ENCODE data around the gene SGCA.

The SGCA gene

GRCh38 chr17:50165867-50166517 lies at the start of gene SGCA:
Gene SGCA, plus strand, starts transcription at chr17:50166005. Its CDS starts 36 bp downstream, at chr17:50166041.
- DNase-seq = no peak

- DNase-seq = peak; percentile 66
Measured at GRCh38 chr17:50117202-50118051, 48.4 kb upstream of the SGCA start.

DNA sequence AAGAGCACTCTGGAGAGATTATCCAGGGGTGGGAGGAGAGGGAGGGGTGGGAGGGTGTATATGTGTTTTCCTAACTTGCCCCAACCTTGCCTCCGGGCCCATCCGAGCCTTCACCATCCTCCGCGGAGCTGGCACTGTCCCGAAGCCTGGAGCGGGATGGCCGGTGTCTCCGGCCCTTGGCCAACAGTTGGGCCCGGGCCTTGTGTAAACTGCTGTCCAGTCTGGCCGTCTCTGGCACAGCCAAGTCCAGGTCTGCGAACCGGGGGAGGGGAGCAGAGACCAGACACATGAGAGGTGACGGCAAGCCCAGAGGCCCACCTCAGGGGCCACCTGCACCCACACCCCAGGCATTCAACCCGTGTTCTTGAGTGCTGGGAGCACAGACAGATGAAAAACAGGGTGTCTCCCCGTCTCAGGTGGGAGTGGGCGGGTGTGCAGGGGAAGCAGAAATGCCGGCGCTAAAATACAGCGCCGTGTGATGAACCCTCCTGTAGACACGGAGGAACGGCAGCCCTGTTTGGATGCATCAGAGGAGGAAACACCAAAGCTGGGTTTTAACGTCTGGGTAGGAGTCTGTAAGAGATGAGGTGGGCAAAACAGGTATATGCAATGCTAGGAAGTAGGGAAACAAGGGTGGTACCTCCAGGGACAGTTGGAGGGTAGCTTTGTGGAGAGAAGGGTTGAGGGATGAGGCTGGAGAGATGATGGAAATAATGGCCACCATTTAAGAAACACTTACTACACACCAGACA lies 47.6 kb upstream of the SGCA start:
- no peak for DNase-seq

- DNase-seq = no peak
Measured at GRCh38 chr17:50118828-50119218, 47.0 kb upstream of the SGCA start.

DNA sequence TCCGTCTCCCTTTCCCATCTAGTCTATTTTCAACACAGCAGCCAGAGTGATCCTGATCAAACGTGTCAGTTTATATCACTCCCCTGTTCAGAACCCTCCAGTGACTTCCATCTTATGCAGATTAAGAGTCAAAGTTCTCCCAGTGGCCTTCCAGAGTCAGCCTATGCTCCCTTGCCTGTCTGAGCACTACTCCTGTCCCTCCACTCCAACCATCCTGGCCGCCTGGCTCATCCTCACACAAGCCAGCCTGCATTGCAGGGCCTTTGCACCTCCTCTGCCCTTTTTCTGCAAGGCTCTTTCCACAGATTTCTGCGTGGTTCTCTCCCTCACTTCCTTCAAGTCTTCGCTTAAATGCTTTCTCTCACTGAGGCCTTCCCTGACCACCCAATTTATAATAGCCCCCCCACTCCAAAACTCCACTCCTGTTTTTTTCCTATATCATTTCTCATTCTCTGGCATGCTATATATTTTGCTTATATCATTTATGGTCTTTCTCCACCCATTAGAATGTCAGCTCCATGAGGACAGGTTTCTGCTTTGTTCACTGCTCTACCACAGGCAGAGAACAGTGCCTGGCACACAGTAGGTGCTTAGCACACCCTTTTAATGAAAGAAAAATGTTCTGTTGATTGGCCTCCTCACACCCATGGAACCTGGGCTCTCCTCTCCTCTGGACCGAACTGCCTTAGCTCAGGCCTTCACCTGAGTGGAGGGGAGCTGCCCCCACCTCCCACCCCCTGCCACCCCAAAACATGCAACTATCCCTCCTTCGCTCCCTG lies 45.1 kb upstream of the SGCA start:
- DNase-seq = no peak

DNA sequence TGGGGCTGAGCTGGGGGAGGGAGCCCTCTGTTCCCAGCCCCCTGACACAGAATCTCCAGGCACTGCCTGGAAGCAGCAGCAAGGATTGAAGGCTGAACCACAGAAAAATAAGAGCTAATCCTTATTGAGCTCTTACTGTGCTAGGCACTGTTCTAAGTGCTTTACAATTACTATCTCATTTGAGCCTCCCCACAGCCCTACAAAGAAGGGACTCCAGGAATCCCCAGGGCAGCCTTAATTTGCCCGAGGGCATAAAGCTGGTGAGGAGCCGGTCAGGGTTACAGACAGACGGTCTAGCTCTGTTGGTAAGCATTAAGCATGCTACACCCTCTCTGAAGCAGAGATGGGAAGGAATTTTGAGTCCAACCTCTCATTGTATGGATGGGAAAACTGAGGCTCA lies 42.9 kb upstream of the SGCA start:
- DNase-seq = no peak

DNA sequence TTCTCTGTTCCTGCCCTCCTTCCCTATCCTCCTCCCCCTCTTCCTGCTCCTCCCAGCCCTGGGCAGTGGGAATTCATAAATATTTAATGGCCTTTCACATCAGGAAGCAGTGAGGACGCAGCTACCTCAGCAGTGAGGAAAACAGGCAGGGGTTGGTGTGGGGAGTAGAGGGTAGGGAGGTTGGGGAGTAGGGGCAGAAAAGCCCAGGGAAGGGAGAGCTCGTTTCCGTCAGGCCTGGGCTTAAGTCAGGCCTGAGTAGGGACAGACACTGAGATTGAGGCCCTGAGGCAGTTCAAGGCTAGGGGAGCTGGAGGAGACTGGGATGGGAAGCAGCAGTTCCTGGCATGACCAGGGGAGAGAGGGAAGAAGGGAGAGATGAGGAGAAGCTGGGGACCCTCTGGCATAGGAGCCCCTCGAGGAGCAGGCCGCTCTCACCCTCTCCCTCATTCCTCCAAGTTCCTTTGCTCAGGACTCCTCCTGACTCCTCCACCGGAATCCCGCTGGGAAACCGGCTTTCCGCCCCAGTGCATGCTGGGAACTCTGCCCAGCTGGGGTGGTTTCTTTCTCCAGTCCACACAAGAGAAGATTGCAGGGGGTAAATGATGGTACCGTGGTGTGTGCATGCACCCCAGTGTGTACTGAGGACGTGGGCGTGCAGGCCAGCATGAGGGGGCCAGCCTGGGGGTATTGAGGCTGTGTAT lies 42.0 kb upstream of the SGCA start:
- DNase-seq = no peak

DNA sequence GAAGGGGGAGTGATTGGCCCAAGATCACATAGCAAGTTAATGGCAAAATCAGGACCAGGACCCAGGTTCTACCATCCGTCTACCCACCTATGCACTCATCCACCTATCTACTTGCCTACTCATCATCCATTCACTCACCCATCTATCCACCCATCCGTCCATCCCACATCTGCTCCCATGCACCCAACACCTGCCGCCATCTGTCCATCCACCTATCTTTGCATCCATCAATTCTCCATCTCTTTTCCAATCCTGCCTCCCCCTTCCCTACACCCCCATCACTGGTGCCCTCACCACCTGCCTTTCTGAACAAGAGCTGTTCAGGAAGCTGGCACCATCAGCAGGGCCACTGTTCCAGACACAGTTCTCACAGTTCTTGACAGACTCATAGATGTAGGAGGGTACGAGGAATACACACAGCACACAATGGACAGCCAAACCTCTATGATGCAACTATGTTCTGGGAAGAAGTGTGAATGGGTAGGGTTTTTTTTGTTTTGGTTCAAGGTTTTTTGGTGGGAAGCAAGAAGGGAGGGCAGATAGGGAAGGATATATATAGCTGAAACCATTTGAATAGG lies 40.3 kb upstream of the SGCA start:
- no peak for DNase-seq

DNA sequence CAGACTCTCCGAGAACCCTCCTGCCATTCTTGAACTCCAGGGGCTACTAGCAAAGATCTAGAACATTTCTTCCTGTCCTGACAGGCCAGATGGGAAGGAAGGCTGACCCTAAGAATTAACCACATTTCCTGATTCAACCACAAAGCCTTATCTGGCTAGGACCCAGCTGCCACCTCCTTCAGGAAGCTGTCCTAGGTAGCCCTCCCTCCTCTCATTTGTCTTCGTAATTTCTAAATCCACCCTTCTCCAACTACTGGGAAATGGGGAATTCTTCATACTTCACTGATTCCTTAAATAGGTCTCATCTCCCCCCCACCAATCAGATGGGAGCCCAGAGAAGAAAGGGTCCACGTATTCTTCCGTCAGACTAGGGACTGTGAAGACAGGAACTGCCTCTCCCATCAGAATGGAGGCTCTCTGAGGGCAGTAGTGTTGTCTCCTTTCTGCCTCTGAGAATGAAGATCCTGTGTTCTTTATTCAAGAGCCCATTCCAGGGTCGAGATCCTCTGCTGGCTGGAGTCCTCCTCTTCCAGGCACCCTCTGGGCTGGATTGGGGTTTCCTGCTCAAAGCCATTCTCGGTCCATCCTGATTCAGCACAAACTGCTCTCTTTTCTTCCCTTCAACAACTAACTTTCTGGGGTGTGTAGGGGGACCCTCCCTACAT lies 38.0 kb upstream of the SGCA start:
- no peak for DNase-seq

DNA sequence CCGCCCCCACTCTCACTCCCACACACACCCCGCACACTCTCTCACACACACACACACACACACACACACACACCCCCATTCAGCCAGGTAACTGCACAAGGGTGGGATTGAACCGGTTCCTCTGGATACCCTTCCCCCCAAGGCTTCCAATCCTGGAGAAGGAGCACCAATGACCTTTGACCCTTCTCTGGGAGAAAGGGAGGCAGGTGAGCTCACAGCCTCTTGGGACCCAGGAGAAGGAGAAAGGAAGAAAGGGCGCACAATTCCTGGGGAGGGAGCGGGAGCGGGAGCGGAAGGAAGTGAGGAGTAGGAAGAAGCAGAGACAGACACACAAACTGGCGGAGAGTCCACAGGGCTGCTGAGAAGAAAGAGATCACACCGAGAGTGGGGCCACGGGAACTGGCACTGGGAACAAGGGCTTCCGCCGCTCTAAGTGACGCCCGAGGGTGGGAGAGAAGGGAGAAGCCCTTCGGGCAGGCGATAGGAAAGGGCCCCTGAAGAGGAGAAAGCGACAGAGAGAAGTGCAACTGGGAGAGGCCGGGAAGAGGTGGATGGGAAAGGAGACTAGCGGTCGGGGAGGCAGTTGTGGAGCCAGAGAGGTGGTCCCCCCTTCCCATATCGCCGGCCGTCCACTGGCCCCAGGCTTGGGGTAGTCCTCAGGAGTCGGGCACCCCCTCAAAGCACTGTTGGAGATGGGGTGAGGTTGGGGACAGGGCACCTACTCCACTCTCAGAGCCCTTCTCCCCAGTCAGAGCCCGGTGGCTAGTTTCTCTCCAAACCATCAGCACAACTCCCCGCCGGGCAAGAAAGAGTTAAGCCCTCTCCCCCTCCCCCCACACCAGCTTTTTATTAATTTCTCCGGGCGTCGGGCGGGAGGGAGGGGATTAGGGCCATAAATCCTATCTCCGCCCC lies 37.1 kb upstream of the SGCA start:
- no peak for DNase-seq

DNA sequence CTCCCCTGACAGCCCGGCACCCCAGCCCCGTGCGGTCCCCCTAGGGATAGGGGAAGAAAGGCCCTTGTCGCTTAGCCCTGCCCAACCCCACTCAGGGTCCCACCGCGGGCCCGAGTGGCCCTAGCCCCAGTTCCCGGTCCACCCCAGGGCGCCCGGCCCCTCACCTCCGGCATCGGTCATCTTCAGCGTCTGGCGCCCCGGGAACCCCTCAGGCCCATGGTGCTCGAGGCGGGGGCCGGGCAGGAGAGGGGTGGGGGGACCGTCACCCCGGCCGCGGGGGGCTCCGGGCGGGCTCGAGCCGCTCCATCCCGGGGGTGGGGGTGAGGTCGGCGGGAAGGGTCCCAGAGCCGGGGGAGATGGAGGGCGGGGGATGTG lies 36.5 kb upstream of the SGCA start:
- DNase-seq = no peak

GRCh38 chr17:50129728-50130558 lies 35.9 kb upstream of the SGCA start, which contains the start of gene SAMD14:
Gene SAMD14, minus strand, starts transcription at chr17:50130160. Its CDS starts 5,201 bp downstream, at chr17:50124959.
- no peak for DNase-seq

DNA sequence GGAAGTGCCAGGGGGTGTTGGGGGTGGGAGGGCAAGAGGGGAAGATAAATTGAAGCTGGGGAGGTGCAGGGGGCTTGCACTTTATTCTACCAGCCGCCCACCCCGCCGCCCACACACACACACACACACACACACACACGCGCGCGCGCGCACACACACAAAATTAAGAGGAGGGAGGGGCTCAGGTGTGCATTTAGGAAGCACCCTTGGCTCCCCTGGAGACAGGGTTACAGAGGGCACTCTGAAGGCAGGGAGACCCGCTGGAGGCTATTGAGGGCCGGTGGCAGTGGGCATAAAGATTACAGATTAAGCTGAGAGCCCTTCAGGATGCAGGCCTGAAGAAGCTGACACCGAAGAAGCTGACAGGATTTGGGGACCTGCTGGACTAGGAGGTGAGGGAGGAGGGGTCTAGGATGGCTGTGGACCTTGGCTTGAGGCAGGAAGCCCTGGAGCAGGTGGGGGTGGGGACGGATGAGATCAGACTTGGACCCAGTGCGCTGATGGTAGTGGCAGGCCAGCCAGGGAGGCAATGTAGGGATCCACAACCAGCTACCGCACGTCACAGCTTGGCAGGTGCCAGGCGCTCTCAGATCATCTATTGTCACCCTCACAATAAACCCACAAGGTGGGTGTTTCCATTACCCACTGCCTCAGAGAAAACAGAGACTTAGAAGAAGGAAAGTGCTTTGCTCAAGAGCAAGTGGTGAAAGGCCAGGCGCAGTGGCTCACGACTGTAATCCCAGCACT lies 35.1 kb upstream of the SGCA start:
- no peak for DNase-seq

- no peak for DNase-seq
Measured at GRCh38 chr17:50132104-50132794, 33.6 kb upstream of the SGCA start.

GRCh38 chr17:50133028-50133768 lies 32.6 kb upstream of the SGCA start:
- DNase-seq = no peak

- DNase-seq = no peak
Measured at GRCh38 chr17:50133769-50134099, 32.1 kb upstream of the SGCA start.

All from SHP77 treated with DMSO at 0.1 percent for 48 hours (cell line).